GM21528 (cell line): ENCODE data around the gene KCNJ1.

ENCODE experiments used
- ATAC-seq: cut with Tn5 transposase; IDR thresholded peaks from one replicate; pipeline ENCODE4 v1.9.1; 2021; ENCODE audit warnings: mild to moderate bottlenecking, moderate library complexity; ENCODE audit not compliant: unreplicated experiment, low FRiP score

Gene KCNJ1

DNA sequence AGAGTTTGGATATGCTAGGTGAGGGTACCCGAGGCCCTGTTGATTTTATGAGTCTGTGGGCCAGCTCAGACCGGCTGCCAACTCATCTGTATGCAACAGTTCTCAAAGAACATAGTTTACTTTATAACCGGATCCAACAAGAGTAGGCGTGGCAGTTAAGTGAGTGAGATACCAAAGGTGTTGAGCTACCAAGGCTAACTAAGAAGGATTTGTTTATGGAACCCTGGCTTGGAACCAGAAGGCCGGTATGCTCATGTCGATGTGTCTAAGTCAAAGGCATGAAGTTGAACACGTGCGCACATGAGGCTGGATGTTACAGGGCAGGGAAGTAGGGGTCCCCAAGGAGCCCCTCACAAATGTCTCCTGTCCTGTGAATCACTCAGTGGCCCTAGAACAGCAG, at the start of gene KCNJ1:
TSS of gene KCNJ1 (minus strand) at position 20 of the 400 bp plus-strand sequence. CDS start 27,053 bp downstream, outside the sequence.
- ATAC-seq, result no peak

DNA sequence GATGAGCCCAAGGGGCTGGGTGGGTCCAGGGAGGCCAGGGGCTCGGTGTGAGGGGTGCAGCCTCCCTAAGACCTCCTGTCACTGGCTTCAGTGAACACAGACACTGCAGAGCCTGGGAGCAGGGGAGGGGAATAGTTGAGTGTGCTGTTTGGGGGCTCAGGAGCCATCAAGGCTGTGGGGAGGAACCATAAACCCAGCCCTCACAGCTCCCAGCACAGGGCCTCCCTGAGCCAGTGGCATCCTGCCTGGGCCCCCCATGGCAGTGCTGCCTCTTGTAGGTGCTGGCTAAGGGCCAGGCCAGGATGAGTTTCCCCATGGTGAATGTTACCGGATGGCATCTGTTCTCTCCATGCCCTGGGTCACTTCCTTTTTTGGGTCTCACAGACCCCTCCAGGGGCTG, 49.6 kb upstream of the KCNJ1 start:
- ATAC-seq, result no peak

DNA sequence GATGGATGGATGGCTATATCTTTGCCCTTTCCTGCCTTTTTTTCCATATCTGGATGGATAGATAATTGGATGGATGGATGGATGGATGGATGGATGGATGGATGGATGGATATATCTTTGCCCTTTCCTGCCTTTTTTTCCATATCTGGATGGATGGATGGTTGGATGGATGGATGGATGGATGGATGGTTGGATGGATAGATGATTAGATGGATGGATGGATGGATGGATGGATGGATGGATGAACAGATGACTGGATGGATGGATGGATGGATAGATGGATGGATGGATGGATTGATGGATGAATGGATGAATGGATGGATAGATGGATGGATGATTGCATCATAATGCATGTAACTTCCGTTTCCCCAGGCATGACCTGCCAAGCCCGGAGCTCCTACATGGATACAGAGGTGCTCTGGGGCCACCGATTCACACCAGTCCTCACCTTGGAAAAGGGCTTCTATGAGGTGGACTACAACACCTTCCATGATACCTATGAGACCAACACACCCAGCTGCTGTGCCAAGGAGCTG, 49.0 kb upstream of the KCNJ1 start:
- ATAC-seq, result no peak

DNA sequence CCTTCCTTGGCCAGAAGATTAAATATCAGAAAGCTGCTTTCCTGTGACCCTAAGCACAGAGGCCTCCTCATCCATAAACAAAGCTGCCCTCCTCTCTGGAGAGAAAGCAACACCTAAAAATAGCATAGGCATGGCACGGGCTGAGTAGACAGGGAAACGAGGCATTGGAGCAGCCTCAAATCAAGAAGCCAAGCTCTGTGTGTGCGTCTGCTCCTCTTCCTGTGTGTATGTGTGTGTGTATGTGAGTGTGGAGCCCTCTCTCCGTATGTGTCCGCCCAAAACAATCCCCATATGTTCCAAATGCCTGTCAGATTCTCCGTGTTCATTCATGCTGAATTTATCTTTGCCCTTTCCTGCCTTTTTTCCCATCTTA, 48.0 kb upstream of the KCNJ1 start:
- no peak for ATAC-seq

DNA sequence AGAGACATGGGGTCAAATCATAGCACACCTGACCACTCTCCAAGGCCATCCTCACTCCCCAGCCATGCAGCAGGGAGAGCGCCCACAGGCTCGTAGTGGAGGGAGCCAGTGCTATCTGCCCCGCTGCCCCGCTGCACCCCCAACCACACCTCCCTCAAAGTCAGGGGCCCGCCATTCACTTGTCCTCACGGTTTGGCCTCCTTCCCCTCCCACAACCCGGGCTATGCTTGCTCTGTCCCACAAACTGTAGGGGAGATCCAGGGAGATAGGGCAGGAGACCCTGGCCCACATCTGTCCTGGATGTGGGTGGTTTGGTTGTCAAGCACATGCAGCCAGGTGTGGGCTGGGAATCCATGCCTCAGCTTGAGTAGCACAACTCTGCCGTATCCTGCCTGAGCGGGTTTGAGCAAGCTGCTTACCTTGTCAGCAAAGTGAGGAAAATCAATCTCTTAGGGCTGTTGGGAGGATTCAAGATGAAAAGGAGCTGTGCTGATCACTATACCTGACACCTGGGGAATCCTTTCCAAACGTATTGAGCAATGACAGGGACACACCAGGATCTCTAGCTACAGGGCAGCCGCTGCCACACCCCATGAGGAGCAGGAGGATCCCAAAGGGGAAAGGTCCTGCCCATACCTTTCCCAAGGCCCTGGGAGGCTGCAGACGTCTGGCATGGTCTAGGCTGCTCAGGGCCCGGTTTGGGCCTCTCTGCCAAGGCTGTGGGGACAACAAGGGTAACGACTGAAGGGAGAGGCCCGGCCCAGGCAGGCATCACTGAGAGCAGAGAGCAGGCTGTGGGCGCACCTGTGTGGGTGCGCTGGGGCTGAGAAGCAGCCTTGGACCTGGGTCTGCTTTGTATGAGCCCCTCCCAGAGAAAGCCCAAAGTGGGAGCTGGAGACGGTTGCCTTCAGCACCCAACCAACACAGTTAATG, 47.4 kb upstream of the KCNJ1 start:
- ATAC-seq, result no peak

DNA sequence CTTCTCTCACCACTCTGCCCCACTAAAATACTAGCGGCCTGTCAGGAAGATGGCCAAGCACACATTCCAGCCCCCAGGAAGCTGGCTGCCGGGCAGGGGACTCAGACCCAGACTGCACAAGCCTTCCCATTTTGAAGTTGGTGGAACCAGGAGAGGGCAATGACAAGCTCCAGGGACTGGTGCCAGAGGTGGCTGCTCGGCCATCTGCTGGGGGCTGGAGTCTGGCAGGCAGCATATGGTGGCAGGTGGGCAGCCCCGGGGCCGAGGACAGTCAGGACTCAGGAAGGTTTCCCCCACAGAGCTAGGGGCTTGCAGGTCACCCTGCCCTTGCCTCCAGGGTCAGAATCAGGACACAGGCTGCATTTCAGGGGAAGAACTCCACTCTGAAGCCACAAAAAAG, 46.7 kb upstream of the KCNJ1 start:
- no peak for ATAC-seq

DNA sequence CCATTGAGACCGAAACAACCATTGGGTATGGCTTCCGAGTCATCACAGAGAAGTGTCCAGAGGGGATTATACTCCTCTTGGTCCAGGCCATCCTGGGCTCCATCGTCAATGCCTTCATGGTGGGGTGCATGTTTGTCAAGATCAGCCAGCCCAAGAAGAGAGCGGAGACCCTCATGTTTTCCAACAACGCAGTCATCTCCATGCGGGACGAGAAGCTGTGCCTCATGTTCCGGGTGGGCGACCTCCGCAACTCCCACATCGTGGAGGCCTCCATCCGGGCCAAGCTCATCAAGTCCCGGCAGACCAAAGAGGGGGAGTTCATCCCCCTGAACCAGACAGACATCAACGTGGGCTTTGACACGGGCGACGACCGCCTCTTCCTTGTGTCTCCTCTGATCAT, 44.6 kb upstream of the KCNJ1 start:
- no peak for ATAC-seq

DNA sequence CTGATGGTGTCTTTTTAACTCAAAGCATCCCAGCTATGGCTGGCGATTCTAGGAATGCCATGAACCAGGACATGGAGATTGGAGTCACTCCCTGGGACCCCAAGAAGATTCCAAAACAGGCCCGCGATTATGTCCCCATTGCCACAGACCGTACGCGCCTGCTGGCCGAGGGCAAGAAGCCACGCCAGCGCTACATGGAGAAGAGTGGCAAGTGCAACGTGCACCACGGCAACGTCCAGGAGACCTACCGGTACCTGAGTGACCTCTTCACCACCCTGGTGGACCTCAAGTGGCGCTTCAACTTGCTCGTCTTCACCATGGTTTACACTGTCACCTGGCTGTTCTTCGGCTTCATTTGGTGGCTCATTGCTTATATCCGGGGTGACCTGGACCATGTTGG, 44.1 kb upstream of the KCNJ1 start:
- ATAC-seq, result no peak

DNA sequence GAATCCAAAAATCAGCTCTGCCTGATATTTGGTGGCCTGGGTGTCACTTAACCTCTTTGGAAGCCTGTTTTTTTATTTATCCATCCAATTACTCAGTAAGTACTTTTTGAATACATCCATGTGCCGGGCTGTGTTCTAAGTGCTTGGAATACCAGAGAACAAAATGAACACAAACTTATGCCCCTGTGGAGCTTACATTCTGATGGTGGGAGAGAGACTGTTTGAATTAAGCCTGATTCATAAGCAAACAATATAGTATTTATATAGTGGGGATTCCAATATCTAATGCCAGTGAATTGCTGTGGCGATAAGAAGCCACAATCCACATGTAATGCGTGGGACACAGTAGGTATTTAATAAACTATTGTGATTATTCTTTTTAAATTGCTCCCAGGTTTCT, 43.5 kb upstream of the KCNJ1 start:
- ATAC-seq, result no peak

DNA sequence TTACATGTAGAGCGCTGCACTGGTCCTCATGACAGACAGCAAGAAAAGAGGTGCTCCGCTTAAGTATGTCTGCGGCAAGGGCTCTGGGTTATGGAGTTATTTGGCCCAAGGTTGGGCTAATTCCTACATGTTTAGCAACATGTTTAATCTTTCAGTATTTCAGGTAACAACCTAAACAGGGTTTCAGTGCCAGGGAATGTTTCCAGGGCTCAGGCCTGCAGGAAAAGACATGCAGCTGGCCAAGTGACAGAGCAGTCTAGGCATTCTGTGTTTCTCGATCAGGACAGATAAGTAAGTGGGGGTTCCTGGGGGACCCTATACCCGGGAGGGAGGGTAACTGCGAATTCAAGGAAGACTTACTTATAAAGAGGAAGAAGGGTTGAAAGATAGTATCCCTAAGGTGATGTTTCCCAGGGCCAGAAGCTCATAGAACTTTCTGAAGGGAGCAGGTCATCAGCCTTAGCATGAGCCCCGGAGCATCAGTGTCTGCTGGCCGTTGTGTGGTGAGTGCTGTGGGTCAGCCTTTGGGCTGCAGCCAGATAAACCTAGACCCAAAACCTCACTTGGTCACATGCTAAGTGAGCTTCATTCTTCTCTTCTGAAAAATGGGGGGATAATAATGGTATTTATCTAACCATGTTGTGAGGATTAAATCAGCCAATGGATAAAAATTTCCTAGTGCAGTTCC, 42.5 kb upstream of the KCNJ1 start:
- no peak for ATAC-seq

DNA sequence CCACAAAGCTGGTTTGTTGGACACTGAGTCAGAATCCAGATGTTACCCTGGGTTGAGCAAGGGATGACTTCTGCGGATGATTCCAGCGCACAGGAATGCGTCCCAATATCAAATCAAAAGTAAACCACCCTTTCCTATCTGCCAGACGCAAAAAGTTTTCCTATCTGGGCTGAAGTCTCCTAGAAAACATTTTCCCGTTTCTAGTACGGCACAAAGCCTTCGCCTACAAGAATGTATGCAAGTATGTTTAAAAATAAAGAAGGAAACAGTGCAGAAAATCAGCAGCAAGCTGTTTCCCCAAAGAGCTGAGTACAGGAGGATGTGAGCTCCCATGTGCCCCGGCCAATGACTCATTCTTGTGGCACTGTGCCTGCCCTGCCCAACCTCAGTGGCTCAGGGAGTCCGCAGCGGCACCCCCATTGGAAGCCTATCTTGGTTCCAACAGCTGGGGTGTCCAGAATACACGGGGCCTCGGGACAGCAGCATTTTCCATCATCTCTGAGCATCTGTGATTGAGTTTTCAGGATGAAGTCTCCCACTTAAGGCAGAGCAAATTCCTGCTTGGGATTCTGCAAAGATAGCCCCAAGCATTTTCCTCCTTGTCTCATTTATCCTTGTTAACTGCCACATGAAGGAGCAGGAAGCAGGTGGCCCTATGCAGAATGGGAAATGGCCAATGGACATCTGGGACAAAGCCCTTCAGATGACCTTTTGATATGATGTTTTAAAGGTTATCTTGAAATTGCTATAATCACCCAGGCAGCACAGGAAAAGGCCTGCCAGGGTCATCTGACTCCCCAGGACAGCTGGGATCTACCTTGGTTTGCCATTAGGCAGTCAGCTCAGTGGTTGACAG, 41.5 kb upstream of the KCNJ1 start:
- no peak for ATAC-seq

DNA sequence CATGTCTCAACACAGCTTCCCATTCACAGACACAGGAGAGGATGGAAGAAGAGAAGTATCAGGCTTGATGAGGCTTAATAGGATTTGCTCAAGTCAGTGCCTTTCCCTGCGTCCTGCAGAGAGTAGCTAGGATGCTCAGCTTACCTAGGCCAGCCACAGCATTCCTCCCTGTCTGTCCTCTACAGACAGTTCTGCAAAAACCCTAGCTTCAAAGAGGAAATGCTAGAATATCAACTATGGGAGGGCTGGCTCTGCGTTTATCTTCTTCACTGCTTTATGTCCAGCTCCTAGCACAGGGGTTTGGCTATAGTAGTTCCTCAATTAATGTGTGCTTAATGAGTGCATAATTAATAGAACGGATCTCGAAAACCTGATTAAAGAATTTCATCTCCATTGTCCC, 40.5 kb upstream of the KCNJ1 start:
- no peak for ATAC-seq

DNA sequence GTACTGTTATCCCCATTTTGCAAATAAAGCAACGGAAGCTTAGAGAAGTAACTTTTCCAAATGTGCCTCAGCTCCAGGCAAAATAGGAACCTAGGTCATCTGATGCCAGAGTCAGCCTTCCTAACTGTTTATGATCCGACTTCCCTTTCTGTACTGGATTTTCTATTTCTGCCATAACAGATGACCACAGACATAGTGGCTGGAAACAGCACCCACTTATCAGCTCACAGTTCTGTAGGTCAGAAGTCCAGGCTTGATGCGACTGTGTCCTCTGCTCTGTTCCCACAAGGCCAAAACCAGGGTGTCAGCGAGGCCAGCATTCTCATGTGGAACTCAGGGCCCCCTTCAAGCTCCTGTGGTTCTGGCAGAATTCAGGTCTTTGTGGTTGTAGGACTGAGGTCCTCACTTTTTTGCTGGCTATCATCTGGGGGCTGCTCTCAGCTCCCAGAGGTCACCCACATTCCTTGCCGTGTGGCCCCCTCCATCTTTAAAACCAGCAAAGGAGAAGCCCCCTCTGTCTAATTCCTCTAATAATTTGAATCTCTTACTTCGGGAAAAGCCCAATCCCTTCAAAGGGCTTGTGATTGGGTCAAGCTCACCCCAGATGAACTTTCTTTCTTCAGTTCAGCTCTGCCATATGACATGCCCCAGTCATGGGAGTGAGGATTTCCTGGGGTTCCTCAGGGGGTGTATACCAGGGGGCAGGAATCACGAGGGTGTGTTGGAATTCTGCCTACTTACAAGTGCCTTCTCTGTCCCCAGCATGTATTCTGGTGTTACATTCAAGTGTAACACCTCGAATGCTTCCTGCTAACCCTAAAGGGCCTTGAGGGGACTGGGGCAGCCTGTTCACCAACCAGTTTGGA, 39.3 kb upstream of the KCNJ1 start:
- ATAC-seq, result no peak

DNA sequence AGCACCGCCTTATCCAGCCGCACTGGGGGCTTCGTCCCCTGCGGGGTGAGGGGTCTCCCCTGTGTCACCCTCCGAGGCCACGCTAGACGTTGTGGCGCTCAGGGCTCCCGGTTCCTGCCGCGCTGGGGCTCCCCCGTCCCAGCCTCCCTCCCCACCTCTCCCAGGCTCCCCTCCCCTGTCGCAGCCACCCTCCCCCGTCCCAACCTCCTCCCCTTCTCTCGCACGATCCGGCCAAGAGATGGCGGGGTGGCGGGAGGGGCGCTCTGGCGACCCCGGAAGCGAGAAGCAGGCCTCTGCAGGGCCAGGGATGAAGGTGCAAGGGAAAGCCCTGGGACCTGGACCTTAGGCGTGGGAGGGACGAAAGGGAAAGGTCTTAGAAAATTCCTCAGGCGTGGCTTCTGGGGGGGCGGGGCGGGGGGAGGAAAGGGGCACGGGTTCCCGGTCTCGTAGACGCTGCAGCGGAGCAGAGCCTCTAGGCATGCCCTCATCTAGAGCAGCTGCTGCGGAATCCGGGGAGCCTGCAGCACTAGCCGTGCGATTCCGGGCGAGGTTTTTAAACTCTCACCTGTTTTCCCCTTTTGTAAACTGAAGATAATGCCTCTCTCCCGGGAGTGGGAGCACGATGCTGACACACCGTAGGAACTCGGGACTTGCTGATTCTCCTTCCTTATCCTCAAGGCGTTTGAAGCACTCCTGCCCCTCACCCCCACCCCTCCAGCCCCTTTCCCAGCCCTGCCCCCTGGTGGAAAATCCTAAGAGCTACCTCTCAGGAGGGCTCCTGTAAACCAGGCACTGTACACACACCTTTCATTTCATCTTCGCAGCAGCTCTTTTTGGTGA, 38.5 kb upstream of the KCNJ1 start:
- ATAC-seq, result peak; percentile 53

DNA sequence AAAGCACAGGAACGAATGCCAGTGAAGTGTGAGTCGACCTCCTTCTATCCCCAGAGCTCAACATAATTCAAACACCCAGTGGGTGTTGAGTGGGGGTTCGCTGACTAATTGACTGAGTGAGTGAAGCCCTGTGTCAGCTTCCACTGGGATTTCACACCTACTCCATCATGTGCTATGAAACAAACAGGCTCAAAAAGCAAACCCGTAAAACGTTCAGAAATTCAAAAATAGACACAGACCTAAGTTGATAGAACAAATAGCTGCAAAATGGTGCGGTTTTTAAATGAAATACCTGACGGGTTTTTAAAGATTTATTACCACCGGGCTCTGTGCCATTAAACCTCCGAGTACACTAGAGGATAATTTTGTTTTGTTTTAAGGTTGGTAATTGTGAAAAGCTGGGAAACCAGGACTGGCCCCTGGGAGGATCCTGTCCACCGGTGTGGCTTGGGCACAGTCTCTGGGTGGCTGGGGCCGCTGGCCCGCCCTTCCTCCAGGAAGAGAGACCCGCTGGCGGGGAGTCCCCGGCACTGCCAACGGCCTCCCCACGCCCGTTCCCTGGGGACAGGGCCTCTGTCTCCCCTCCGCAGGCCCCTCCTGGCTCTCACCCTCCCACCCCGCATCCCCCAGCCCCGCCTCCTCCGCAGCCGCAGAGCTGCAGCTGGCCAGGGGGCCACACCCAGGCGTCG, 37.7 kb upstream of the KCNJ1 start:
- ATAC-seq, result peak; percentile 38

DNA sequence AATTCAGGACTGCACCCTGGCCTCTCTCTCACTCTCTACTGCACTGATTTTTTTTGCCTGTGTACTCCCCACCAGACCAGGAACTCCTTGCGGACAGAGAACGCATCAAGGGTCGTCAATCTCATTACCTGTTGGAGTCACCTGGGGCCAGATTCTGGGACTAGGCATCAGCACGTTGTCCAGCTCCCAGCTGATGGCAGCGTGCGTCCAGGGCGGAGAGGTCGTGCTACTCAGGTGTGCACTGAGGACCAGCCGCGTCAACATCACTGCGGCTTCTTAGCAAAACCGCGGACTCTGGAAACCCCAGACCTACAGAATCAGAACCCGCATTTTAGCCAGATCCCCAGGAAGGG, 37.2 kb upstream of the KCNJ1 start:
- ATAC-seq, result no peak

DNA sequence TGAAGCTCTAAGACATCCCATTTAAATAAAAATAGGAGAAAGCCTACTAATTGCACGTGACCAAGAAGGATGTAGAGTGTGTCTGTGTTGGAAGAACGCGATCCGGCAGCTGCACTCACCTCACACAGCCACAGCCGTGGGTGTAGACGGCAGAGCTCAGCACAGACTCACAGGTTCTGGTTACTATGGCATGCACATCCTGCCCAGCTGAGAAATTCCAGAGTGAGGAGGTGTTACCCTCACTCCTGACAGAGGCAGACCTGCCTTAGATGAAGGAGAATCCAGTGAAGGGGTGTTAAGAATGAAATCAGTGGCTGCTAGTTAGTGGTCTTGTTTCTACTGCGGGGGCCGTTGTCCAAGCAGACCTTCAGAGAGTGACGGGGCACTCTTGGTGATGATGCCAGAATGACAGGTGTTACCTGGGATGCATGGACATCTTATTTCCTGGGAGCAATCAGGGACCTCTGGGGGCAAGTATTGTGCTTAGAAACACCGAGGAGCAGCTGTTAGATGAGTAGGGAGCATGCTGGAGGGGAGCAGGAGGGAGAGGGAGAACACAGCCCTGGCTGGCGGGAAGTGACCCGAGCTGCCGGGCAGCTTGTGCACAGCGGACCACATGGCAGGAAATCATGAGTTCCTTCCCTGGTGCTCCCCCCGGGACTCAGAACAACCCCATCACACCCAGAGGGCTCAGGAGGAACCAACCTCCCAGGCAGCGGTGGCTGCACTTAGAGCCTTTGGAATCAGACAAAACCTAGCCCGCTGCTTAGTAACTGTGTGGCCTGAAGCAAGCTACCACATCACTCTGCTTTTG, 36.4 kb upstream of the KCNJ1 start:
- no peak for ATAC-seq
